Measurements from ENCODE around the gene COPA.

Gene COPA

GRCh38 chr1:160362168-160362957, 19.3 kb upstream of the COPA start:
- Histone ChIP-seq H3K27me3 (ENCODE audit: control insufficient read depth in 1 of 2, insufficient read depth in 2 of 2, low read length in 2 of 2) (no peaks in the 10 kb centered on the region), H3K9ac (ENCODE audit: low read depth in 1 of 2, low read length in 2 of 2) (no peak overlapping the region), H3K4me1 (ENCODE audit: control insufficient read depth in 1 of 2, insufficient read depth in 2 of 2, low read length in 2 of 2) (no peaks in the 10 kb centered on the region), H3K27ac (ENCODE audit: low read depth, low read length) (no peak overlapping the region), H3K4me3 (ENCODE audit: low read depth in 1 of 2, low read length in 2 of 2) (no peak overlapping the region), H3K36me3 (ENCODE audit: control insufficient read depth in 1 of 2, insufficient read depth in 2 of 2, low read length in 2 of 2) (peaks cover 11 to 32% of the 10 kb centered on the region in 2 donors), H3K9me3 (ENCODE audit: control insufficient read depth in 1 of 2, low read length in 2 of 2) (no peaks in the 10 kb centered on the region)

GRCh38 chr1:160361814-160362167, 18.7 kb upstream of the COPA start:
- Histone ChIP-seq H3K27ac (ENCODE audit: low read depth, low read length) (no peak overlapping the region), H3K9me3 (ENCODE audit: control insufficient read depth in 1 of 2, low read length in 2 of 2) (no peaks in the 10 kb centered on the region), H3K4me1 (ENCODE audit: control insufficient read depth in 1 of 2, insufficient read depth in 2 of 2, low read length in 2 of 2) (no peaks in the 10 kb centered on the region), H3K27me3 (ENCODE audit: control insufficient read depth in 1 of 2, insufficient read depth in 2 of 2, low read length in 2 of 2) (no peaks in the 10 kb centered on the region), H3K36me3 (ENCODE audit: control insufficient read depth in 1 of 2, insufficient read depth in 2 of 2, low read length in 2 of 2) (peaks cover 15 to 37% of the 10 kb centered on the region in 2 donors), H3K9ac (ENCODE audit: low read depth in 1 of 2, low read length in 2 of 2) (no peak overlapping the region), H3K4me3 (ENCODE audit: low read depth in 1 of 2, low read length in 2 of 2) (no peak overlapping the region)

GRCh38 chr1:160361199-160361598, 18.1 kb upstream of the COPA start:
- Histone ChIP-seq H3K27ac (ENCODE audit: low read depth, low read length) (no peak overlapping the region), H3K9ac (ENCODE audit: low read depth in 1 of 2, low read length in 2 of 2) (no peak overlapping the region), H3K4me1 (ENCODE audit: control insufficient read depth in 1 of 2, insufficient read depth in 2 of 2, low read length in 2 of 2) (no peaks in the 10 kb centered on the region), H3K4me3 (ENCODE audit: low read depth in 1 of 2, low read length in 2 of 2) (no peak overlapping the region), H3K27me3 (ENCODE audit: control insufficient read depth in 1 of 2, insufficient read depth in 2 of 2, low read length in 2 of 2) (no peaks in the 10 kb centered on the region), H3K36me3 (ENCODE audit: control insufficient read depth in 1 of 2, insufficient read depth in 2 of 2, low read length in 2 of 2) (peaks cover 21 to 43% of the 10 kb centered on the region in 2 donors), H3K9me3 (ENCODE audit: control insufficient read depth in 1 of 2, low read length in 2 of 2) (no peaks in the 10 kb centered on the region)

- H3K4me1 ChIP-seq (ENCODE audit: control insufficient read depth in 1 of 2, insufficient read depth in 2 of 2, low read length in 2 of 2), result no peaks in the 10 kb centered on the region
These were observed 17.2 kb upstream of the COPA start for GRCh38 chr1:160360227-160360695.

GRCh38 chr1:160359559-160360226, 16.6 kb upstream of the COPA start:
- no peak overlapping the region for H3K27ac ChIP-seq (ENCODE audit: low read depth, low read length)
- H3K9ac ChIP-seq (ENCODE audit: low read depth in 1 of 2, low read length in 2 of 2), result no peak overlapping the region
- H3K36me3 ChIP-seq (ENCODE audit: control insufficient read depth in 1 of 2, insufficient read depth in 2 of 2, low read length in 2 of 2), result peaks cover 36 to 58% of the 10 kb centered on the region in 2 donors
- no peaks in the 10 kb centered on the region for H3K4me1 ChIP-seq (ENCODE audit: control insufficient read depth in 1 of 2, insufficient read depth in 2 of 2, low read length in 2 of 2)
- H3K9me3 ChIP-seq (ENCODE audit: control insufficient read depth in 1 of 2, low read length in 2 of 2), result no peaks in the 10 kb centered on the region
- H3K27me3 ChIP-seq (ENCODE audit: control insufficient read depth in 1 of 2, insufficient read depth in 2 of 2, low read length in 2 of 2), result no peaks in the 10 kb centered on the region
- no peak overlapping the region for H3K4me3 ChIP-seq (ENCODE audit: low read depth in 1 of 2, low read length in 2 of 2)

More at GRCh38 chr1:160360227-160360695, 17.2 kb upstream of the COPA start:
- Histone ChIP-seq H3K27me3 (ENCODE audit: control insufficient read depth in 1 of 2, insufficient read depth in 2 of 2, low read length in 2 of 2) (no peaks in the 10 kb centered on the region), H3K9me3 (ENCODE audit: control insufficient read depth in 1 of 2, low read length in 2 of 2) (no peaks in the 10 kb centered on the region), H3K4me3 (ENCODE audit: low read depth in 1 of 2, low read length in 2 of 2) (no peak overlapping the region), H3K9ac (ENCODE audit: low read depth in 1 of 2, low read length in 2 of 2) (no peak overlapping the region), H3K36me3 (ENCODE audit: control insufficient read depth in 1 of 2, insufficient read depth in 2 of 2, low read length in 2 of 2) (peaks cover 30 to 53% of the 10 kb centered on the region in 2 donors), H3K27ac (ENCODE audit: low read depth, low read length) (no peak overlapping the region)

DNA sequence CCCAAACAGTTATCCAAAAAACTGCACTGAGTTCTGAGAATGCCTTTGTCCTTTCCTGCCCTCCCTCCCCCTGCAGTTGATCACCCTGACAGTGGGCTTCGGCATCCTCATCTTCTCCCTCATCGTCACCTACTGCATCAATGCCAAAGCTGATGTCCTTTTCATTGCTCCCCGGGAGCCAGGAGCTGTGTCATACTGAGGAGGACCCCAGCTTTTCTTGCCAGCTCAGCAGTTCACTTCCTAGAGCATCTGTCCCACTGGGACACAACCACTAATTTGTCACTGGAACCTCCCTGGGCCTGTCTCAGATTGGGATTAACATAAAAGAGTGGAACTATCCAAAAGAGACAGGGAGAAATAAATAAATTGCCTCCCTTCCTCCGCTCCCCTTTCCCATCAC, 15.0 kb upstream of the COPA start:
- no peaks in the 10 kb centered on the region for H3K27me3 ChIP-seq (ENCODE audit: control insufficient read depth in 1 of 2, insufficient read depth in 2 of 2, low read length in 2 of 2)
- H3K4me1 ChIP-seq (ENCODE audit: control insufficient read depth in 1 of 2, insufficient read depth in 2 of 2, low read length in 2 of 2), result no peaks in the 10 kb centered on the region
- peaks cover 49 to 74% of the 10 kb centered on the region in 2 donors for H3K36me3 ChIP-seq (ENCODE audit: control insufficient read depth in 1 of 2, insufficient read depth in 2 of 2, low read length in 2 of 2)
- H3K9ac ChIP-seq (ENCODE audit: low read depth in 1 of 2, low read length in 2 of 2), result no peak overlapping the region
- no peak overlapping the region for H3K4me3 ChIP-seq (ENCODE audit: low read depth in 1 of 2, low read length in 2 of 2)
- no peaks in the 10 kb centered on the region for H3K9me3 ChIP-seq (ENCODE audit: control insufficient read depth in 1 of 2, low read length in 2 of 2)
- no peak overlapping the region for H3K27ac ChIP-seq (ENCODE audit: low read depth, low read length)

DNA sequence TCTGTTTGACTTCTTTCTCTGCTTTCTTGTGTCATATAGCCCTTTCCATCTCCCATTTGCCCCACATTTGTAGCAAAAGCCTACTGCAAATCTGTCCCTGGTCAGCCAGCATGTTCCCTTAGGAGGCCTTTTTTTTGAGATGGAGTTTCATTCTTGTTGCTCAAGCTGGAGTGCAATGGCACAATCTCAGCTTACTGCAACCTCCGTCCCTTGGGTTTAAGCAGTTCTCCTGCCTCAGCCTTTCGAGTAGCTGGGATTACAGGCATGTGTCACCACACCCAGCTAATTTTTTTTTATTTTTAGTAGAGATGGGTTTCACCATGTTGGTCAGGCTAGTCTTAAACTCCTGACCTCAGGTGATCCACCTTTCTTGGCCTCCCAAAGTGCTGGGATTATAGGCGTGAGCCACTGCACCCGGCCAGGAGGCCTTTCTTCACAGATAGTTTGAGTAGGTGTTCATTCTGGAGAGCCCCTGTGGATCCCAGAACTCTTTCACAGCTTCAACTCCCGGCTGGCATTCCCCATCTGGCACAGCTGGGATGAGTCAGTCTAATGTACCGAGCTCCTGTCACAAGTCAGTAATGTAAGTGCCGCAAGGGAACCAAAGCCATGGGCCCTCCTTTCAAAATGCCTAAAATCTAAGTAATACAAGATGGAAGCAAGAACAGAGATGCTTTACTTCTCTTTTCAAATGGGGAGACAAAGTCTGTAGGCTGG, 14.4 kb upstream of the COPA start:
- H3K9me3 ChIP-seq (ENCODE audit: control insufficient read depth in 1 of 2, low read length in 2 of 2), result no peaks in the 10 kb centered on the region
- H3K36me3 ChIP-seq (ENCODE audit: control insufficient read depth in 1 of 2, insufficient read depth in 2 of 2, low read length in 2 of 2), result peaks cover 55 to 81% of the 10 kb centered on the region in 2 donors

DNA sequence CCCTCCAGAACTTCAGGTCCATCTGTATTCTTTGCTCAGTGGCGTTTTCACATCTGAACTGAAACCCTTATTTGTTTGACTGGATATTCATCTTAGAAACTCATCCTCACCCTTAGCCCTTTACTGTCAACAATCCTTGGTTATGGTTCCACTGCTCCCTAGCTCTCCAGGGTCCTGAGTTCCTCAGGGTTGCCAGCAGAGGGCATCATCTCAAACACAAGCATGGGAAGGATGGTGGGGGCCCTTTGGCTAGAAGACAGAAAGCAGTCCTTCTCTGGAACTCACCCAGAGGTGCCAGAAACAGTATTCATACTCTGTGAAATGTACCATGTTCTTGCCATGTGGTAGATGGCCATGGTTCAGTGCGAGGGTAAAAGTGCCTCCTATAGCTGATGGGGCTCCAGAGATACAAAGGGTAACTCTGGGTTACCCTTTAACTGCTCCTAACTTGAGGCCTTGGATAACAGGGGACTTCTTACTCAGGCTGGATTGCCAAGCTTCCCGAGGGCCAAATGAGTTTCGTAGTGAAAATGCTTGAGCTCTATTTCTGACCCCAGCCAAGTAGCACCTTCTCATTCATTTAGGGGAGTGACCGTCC, 11.4 kb upstream of the COPA start:
- H3K36me3 ChIP-seq (ENCODE audit: control insufficient read depth in 1 of 2, insufficient read depth in 2 of 2, low read length in 2 of 2), result peaks cover 78 to 96% of the 10 kb centered on the region in 2 donors
- H3K9me3 ChIP-seq (ENCODE audit: control insufficient read depth in 1 of 2, low read length in 2 of 2), result no peaks in the 10 kb centered on the region
- no peaks in the 10 kb centered on the region for H3K4me1 ChIP-seq (ENCODE audit: control insufficient read depth in 1 of 2, insufficient read depth in 2 of 2, low read length in 2 of 2)
- H3K9ac ChIP-seq (ENCODE audit: low read depth in 1 of 2, low read length in 2 of 2), result no peak overlapping the region
- no peaks in the 10 kb centered on the region for H3K27me3 ChIP-seq (ENCODE audit: control insufficient read depth in 1 of 2, insufficient read depth in 2 of 2, low read length in 2 of 2)
- no peak overlapping the region for H3K27ac ChIP-seq (ENCODE audit: low read depth, low read length)
- no peak overlapping the region for H3K4me3 ChIP-seq (ENCODE audit: low read depth in 1 of 2, low read length in 2 of 2)

More for the DNA sequence above, 14.4 kb upstream of the COPA start:
- Histone ChIP-seq H3K4me1 (ENCODE audit: control insufficient read depth in 1 of 2, insufficient read depth in 2 of 2, low read length in 2 of 2) (no peaks in the 10 kb centered on the region), H3K27ac (ENCODE audit: low read depth, low read length) (no peak overlapping the region), H3K27me3 (ENCODE audit: control insufficient read depth in 1 of 2, insufficient read depth in 2 of 2, low read length in 2 of 2) (no peaks in the 10 kb centered on the region), H3K9ac (ENCODE audit: low read depth in 1 of 2, low read length in 2 of 2) (no peak overlapping the region), H3K4me3 (ENCODE audit: low read depth in 1 of 2, low read length in 2 of 2) (no peak overlapping the region)

DNA sequence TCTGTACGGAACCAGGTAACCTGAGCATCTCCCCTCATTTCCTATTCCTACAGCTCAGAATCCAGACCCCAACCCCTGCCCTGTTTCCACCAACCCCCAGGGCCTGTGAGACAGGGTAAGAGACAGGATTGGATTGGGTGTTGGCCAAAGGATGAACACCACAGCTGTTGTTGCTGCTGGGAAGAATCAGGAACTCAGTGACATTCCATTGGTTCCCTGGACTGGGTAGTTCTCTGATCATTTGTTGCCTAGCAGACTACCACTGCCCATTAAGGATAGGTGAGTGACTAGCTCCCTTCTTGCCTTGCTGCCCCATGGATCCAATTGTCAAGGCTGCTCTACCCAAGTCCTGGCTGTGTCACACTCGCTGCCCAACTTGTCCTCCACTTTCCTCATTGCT, 10.2 kb upstream of the COPA start:
- H3K27me3 ChIP-seq (ENCODE audit: control insufficient read depth in 1 of 2, insufficient read depth in 2 of 2, low read length in 2 of 2), result no peaks in the 10 kb centered on the region
- peaks cover 85 to 100% of the 10 kb centered on the region in 2 donors for H3K36me3 ChIP-seq (ENCODE audit: control insufficient read depth in 1 of 2, insufficient read depth in 2 of 2, low read length in 2 of 2)
- H3K9me3 ChIP-seq (ENCODE audit: control insufficient read depth in 1 of 2, low read length in 2 of 2), result no peaks in the 10 kb centered on the region
- no peak overlapping the region for H3K27ac ChIP-seq (ENCODE audit: low read depth, low read length)
- H3K4me1 ChIP-seq (ENCODE audit: control insufficient read depth in 1 of 2, insufficient read depth in 2 of 2, low read length in 2 of 2), result no peaks in the 10 kb centered on the region
- no peak overlapping the region for H3K9ac ChIP-seq (ENCODE audit: low read depth in 1 of 2, low read length in 2 of 2)
- H3K4me3 ChIP-seq (ENCODE audit: low read depth in 1 of 2, low read length in 2 of 2), result no peak overlapping the region

Data from duodenal mucosa (tissue), 2 donors.